ENCODE measurements around the gene ABRAXAS1. TPM values are rescaled to one million over a fixed set of nuclear protein-coding genes. Genes with fewer than 3 reads are reported as not detected.
"Not testable (repeated sequence)": the region's sequence is repeated elsewhere in the genome, so short reads cannot be mapped to it uniquely, and the experiment has no call there.

The ABRAXAS1 gene
- 10 to 100 TPM in 1 of 2 donors, 1 to 10 TPM in 1; 7.7 to 12.1 TPM for total RNA-seq
- long read RNA-seq, full-length matches to known transcripts: 2 of 5 reads
- long read RNA-seq, partial matches to known transcripts: 0 of 5 reads
- long read RNA-seq, other reads (novel, unspliced or antisense): 3 of 5 reads

- ATAC-seq (peak; percentile 98), DNase-seq (peak; percentile 90 to 96)
- intact Hi-C loops (cut with DNase I, micrococcal nuclease): no loop called here
These were observed at the start of gene ABRAXAS1 for GRCh38 chr4:83484500-83485461. Gene ABRAXAS1 (minus strand): TSS chr4:83485100. CDS start chr4:83485072, 28 bp downstream.

DNA sequence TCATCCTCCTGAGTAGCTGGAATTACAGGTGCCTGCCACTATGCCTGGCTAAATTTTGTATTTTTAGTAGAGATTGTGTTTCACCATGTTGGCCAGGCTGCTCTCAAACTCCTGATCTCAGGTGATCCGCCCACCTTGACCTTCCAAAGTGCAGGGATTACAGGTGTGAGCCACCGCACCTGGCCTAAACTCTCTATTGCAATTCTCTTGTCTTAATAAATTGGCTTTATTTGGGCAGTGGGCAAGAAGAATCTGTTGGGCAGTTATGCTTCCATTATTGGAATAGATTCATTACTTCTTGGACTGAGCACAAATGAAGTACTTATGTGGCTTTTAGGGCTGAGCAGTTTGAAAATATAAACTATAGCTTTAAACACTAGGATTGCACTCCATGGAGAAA, 42.8 kb upstream of the ABRAXAS1 start:
- intact Hi-C loops (cut with DNase I, micrococcal nuclease): no loop called here
- DNase-seq (no peak), ATAC-seq (no peak)

DNA sequence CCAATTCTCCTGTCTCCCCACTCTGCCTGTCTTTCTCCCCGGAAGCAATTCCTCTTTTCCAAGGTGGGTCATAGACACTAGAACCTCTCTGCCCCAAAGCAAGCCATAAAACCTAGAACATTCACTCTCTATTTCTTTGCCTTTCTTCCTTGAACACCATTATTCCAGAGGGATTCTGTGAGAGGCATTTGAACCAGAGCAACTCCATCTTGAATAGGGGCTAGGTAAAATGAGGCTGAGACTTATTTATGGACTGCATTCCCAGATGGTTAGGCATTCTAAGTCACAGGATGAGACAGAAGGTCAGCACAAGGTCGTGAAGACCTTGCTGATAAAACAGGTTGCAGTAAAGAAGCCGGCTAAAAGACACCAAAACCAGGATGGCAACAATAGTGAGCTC, 37.3 kb upstream of the ABRAXAS1 start:
- intact Hi-C loops (cut with DNase I, micrococcal nuclease): no loop called here
- no peak for ATAC-seq

GRCh38 chr4:83516042-83516772, 31.3 kb upstream of the ABRAXAS1 start:
- DNase-seq: no peak
- intact Hi-C loops (cut with DNase I, micrococcal nuclease): no loop called here
- no peak for ATAC-seq

More for the DNA sequence above, 37.3 kb upstream of the ABRAXAS1 start:
- no peak for DNase-seq

GRCh38 chr4:83510442-83510841, 25.5 kb upstream of the ABRAXAS1 start:
- intact Hi-C loops (cut with DNase I, micrococcal nuclease): no loop called here
- DNase-seq: no peak
- ATAC-seq: no peak

GRCh38 chr4:83509156-83509585, 24.3 kb upstream of the ABRAXAS1 start:
- ATAC-seq: peak; percentile 63
- intact Hi-C loops (cut with DNase I, micrococcal nuclease): loop anchor here in 1 of 2 donors (5.0 kb wide), 1 partner anchor 133 kb away; no protein-coding TSS in a partner anchor
- peak; percentile 39 to 65 for DNase-seq

- intact Hi-C loops (cut with DNase I, micrococcal nuclease): loop anchor here in 1 of 2 donors (5.0 kb wide), 1 partner anchor 137 kb away; no protein-coding TSS in a partner anchor
- no peak for DNase-seq
- ATAC-seq: no peak
These were observed 20.1 kb upstream of the ABRAXAS1 start for GRCh38 chr4:83504996-83505395.

- intact Hi-C loops (cut with DNase I, micrococcal nuclease): no loop called here
- DNase-seq: no peak
- peak; percentile 36 for ATAC-seq
These were observed 19.6 kb upstream of the ABRAXAS1 start for GRCh38 chr4:83504503-83504902.

DNA sequence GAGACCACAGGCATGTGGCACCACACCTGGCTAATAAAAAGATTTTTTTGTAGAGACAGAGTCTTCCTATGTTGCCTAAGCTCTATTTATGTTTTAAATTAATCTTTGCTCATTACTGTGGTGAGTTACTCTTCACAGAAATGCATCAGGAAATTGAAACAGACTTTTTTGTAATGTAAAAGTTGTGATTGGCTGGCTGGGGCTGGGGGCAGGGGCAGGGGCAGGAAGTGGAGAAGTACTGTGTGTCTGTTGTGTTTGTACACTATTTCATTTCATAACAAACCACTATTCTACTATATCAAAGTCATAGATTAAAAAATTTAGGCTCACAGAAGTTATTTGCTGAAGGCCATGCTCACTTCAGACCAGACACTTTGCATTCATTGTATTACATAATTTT, 19.1 kb upstream of the ABRAXAS1 start:
- intact Hi-C loops (cut with DNase I, micrococcal nuclease): no loop called here
- no peak for ATAC-seq

DNA sequence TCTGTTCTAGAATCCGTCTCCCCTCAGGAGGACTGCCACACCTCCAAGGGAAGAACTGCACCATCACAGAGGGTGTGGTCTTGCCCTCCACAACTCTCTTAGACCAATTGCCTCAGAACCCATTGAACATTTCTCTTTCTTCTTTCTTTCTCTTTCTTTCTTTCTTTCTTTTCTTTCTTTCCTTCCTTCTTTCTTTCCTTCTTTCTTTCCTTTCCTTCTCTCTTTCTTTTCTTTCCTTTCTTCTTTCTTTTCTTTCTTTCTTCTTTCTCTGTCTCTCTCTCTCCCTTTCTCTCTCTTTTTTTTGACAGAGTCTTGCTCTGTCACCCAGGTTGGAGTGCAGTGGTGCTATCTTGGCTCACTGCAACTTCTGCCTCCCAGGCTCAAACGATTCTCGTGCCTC, 16.8 kb upstream of the ABRAXAS1 start:
- intact Hi-C loops (cut with DNase I, micrococcal nuclease); ATAC-seq: not testable (repeated sequence)

More for the DNA sequence above, 19.1 kb upstream of the ABRAXAS1 start:
- no peak for DNase-seq

GRCh38 chr4:83498187-83498586, 13.3 kb upstream of the ABRAXAS1 start:
- intact Hi-C loops (cut with DNase I, micrococcal nuclease): no loop called here
- ATAC-seq: no peak
- no peak for DNase-seq

More for the DNA sequence above, 16.8 kb upstream of the ABRAXAS1 start:
- not testable (repeated sequence) for DNase-seq

GRCh38 chr4:83496085-83496917, 11.4 kb upstream of the ABRAXAS1 start:
- intact Hi-C loops (cut with DNase I, micrococcal nuclease); DNase-seq; ATAC-seq: not testable (repeated sequence)

DNA sequence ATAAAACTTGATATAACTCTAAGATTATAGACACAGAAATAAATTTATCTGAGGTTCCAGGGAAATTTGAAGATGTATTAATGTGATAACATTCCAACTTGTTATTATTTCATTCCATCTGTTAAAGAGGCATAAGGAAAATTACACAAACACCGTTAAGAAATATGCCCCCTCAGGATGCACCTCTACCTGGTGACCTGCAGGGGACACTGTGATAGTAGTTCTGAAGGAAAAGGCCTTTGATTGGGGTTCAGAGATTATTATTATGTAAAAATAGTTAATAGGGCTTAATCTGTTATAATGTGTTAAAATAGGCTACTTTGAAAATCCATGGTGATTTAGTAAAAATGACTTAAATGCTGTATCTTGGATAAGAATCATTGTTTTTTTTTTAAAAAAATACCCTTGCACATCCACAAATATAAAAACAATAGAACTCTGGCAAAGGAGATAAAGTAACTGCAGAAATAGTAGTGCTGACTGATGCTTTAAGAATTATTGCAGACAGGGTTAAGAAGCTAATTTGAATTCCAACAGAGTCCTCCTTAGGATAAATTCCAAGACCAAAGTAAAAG, 6.1 kb upstream of the ABRAXAS1 start:
- DNase-seq (no peak), ATAC-seq (peak; percentile 57)
- intact Hi-C loops (cut with DNase I, micrococcal nuclease): no loop called here

GRCh38 chr4:83489711-83490326, 4.9 kb upstream of the ABRAXAS1 start:
- DNase-seq (no peak), ATAC-seq (no peak)
- intact Hi-C loops (cut with DNase I, micrococcal nuclease): no loop called here

GRCh38 chr4:83486457-83487129, 1.7 kb upstream of the ABRAXAS1 start:
- DNase-seq: no peak
- intact Hi-C loops (cut with DNase I, micrococcal nuclease): no loop called here
- no peak for ATAC-seq

DNA sequence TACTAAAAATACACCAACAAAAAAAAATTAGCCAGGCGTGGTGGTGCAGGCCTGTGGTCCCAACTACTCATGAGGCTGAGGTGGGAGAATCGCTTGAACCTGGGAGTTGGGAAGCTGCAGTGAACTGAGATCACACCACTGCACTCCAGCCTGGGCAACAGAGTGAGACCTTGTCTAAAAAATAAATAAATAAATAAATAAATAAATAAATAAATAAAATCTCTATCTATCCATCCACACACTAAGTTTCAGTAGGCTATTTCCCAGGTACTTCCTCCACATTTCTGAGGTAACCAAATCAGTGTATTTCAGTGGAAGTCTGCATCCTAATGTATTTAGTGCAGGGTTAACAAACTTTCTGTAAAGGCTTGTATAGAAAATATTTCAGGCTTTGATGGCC, 10.9 kb downstream of the ABRAXAS1 start:
- ATAC-seq (no peak), DNase-seq (no peak)
- intact Hi-C loops (cut with DNase I, micrococcal nuclease): no loop called here

- DNase-seq (no peak), ATAC-seq (no peak)
- intact Hi-C loops (cut with DNase I, micrococcal nuclease): no loop called here
These were observed 11.5 kb downstream of the ABRAXAS1 start for GRCh38 chr4:83473423-83473822.
